Calu3 (cell line): Measurements from ENCODE around the gene ATP13A4. TPM values are rescaled to one million over a fixed set of nuclear protein-coding genes. Genes with fewer than 3 reads are reported as not detected.
A peak's percentile ranks its signal among the peaks of the same experiment; 100 is the strongest.

ENCODE experiments used
- BruUV-seq: library from RNA; stranded (reverse); fragments of 400-500 nt; replicated peaks from 2 replicates; lab custom pipeline; 2021; lab: Mats Ljungman, UMichigan
- CTCF ChIA-PET: fragments of 300-600 bp; sonication (Branson Sonifier 250); formaldehyde crosslinking; loops from one replicate; lab custom pipeline; 2022; ENCODE audit warnings: antibody characterized with exemption; lab: Charles Lee
- DNase-seq: peaks from one replicate; pipeline ENCODE4 v3.0.0; 2022
- H3K27ac Mint-ChIP-seq: one replicate; pipeline ENCODE4 v1.8.0; 2022; ENCODE audit warnings: mixed read lengths; ENCODE audit not compliant: unreplicated experiment
- H3K27me3 Mint-ChIP-seq: one replicate; pipeline ENCODE4 v1.8.0; 2022; ENCODE audit warnings: mixed read lengths; ENCODE audit not compliant: unreplicated experiment
- H3K36me3 Mint-ChIP-seq: one replicate; pipeline ENCODE4 v1.8.0; 2022; ENCODE audit warnings: mild to moderate bottlenecking, moderate library complexity, mixed read lengths; ENCODE audit not compliant: insufficient read depth, unreplicated experiment
- H3K4me1 Mint-ChIP-seq: one replicate; pipeline ENCODE4 v1.8.0; 2022; ENCODE audit warnings: mild to moderate bottlenecking, low read depth, mixed read lengths; ENCODE audit not compliant: unreplicated experiment
- H3K4me3 Mint-ChIP-seq: one replicate; pipeline ENCODE4 v1.8.0; 2022; ENCODE audit warnings: mild to moderate bottlenecking, low read depth, moderate library complexity, mixed read lengths; ENCODE audit not compliant: unreplicated experiment
- H3K9me3 Mint-ChIP-seq: one replicate; pipeline ENCODE4 v1.8.0; 2022; ENCODE audit warnings: low read depth, mixed read lengths; ENCODE audit not compliant: unreplicated experiment
- CTCF ChIP-seq: fragments of 200-600 bp; IDR thresholded peaks from one replicate; pipeline ENCODE4 v1.8.0; 2022; ENCODE audit warnings: antibody characterized with exemption; ENCODE audit not compliant: unreplicated experiment
- intact Hi-C: fragments of 100-400 bp; cut with micrococcal nuclease; formaldehyde crosslinking; loops from one replicate; pipeline ENCODE4 v1.10.0; 2022; ENCODE audit not compliant: unreplicated experiment
- total RNA-seq: library from RNA; stranded (reverse); gene quantifications from 2 replicates; pipeline ENCODE4 v1.2.3, GENCODE V29; 2022

Gene ATP13A4
- total RNA-seq, 1 experiment from 2014 or later, result 24.6 TPM

GRCh38 chr3:193439423-193439822 is 115.3 kb downstream of the ATP13A4 start:
- no peak overlapping the region for H3K27ac Mint-ChIP-seq
- intact Hi-C loops, result no loop called here
- H3K36me3 Mint-ChIP-seq, result no peaks in the 10 kb centered on the region
- no peak overlapping the region for H3K4me3 Mint-ChIP-seq
- no peaks in the 10 kb centered on the region for H3K9me3 Mint-ChIP-seq
- H3K27me3 Mint-ChIP-seq, result no peaks in the 10 kb centered on the region
- no TSS peak for BruUV-seq
- no peaks in the 10 kb centered on the region for H3K4me1 Mint-ChIP-seq
- TF ChIP-seq CTCF, result no peak
- CTCF ChIA-PET, result no interaction called here
- DNase-seq, result no peak

GRCh38 chr3:193418576-193419373 is 135.9 kb downstream of the ATP13A4 start:
- CTCF ChIA-PET, result no interaction called here
- DNase-seq, result no peak
- Mint-ChIP-seq H3K36me3 (peaks cover 5% of the 10 kb centered on the region), H3K4me1 (no peaks in the 10 kb centered on the region), H3K27ac (peak overlapping the region; percentile 17), H3K9me3 (peaks cover 23% of the 10 kb centered on the region), H3K27me3 (no peaks in the 10 kb centered on the region), H3K4me3 (no peak overlapping the region)
- TF ChIP-seq CTCF, result no peak
- intact Hi-C loops, result no loop called here
- no TSS peak for BruUV-seq

GRCh38 chr3:193416629-193417028 is 138.1 kb downstream of the ATP13A4 start:
- no TSS peak for BruUV-seq
- H3K27ac Mint-ChIP-seq, result no peak overlapping the region
- CTCF ChIA-PET, result no interaction called here
- H3K4me1 Mint-ChIP-seq, result no peaks in the 10 kb centered on the region
- H3K36me3 Mint-ChIP-seq, result peaks cover 5% of the 10 kb centered on the region
- DNase-seq, result no peak
- no peaks in the 10 kb centered on the region for H3K27me3 Mint-ChIP-seq
- no peak for TF ChIP-seq CTCF
- no peak overlapping the region for H3K4me3 Mint-ChIP-seq
- intact Hi-C loops, result no loop called here
- H3K9me3 Mint-ChIP-seq, result peaks cover 15% of the 10 kb centered on the region

GRCh38 chr3:193407688-193408087 is 147.0 kb downstream of the ATP13A4 start:
- intact Hi-C loops, result no loop called here
- no TSS peak for BruUV-seq
- no peaks in the 10 kb centered on the region for H3K36me3 Mint-ChIP-seq

More at GRCh38 chr3:193407688-193408087, 147.0 kb downstream of the ATP13A4 start:
- CTCF ChIA-PET, result no interaction called here
- Mint-ChIP-seq H3K27ac (no peak overlapping the region), H3K4me1 (no peaks in the 10 kb centered on the region), H3K9me3 (no peaks in the 10 kb centered on the region), H3K4me3 (no peak overlapping the region), H3K27me3 (no peaks in the 10 kb centered on the region)
- no peak for TF ChIP-seq CTCF
- no peak for DNase-seq
